IMR-90 (cell line): ENCODE results near the gene PLCZ1. TPM values are rescaled to one million over a fixed set of nuclear protein-coding genes. Genes with fewer than 3 reads are reported as not detected.

Source experiments
- ATAC-seq: fragments of 200-7000 bp; cut with Tn5 transposase; 2 replicates; pipeline ENCODE4 v1.9.1; 2020; ENCODE audit warnings: low read depth, mild to moderate bottlenecking, moderate library complexity
- BruUV-seq: library from RNA; stranded (reverse); fragments of 400-500 nt; replicated peaks from 2 replicates; lab custom pipeline; 2021; lab: Mats Ljungman, UMichigan
- CTCF ChIA-PET: fragments of 300-600 bp; formaldehyde crosslinking; extraction: SDS; loops from one replicate; lab custom pipeline; 2021; ENCODE audit warnings: antibody characterized with exemption; lab: Yijun Ruan, JAX
- POLR2A ChIA-PET: fragments of 300-600 bp; sonication (Branson Sonifier 250); formaldehyde crosslinking; loops from one replicate; lab custom pipeline; 2022; ENCODE audit warnings: antibody characterized with exemption; ENCODE audit not compliant: unreplicated experiment; lab: Charles Lee
- DNase-seq: peaks from one replicate; pipeline ENCODE4 v3.0.0; 2013
- H2AFZ ChIP-seq: replicated peaks from 2 replicates; pipeline ENCODE3; 2013; ENCODE audit warnings: low read length, mild to moderate bottlenecking; ENCODE audit not compliant: poor library complexity
- H2AK5ac ChIP-seq: 2 replicates; pipeline ENCODE4 v1.6.1; 2013; ENCODE audit warnings: low read depth, low read length, inconsistent platforms
- H2AK9ac ChIP-seq: replicated peaks from 2 replicates; pipeline ENCODE3; 2013; ENCODE audit warnings: mild to moderate bottlenecking, low read depth, low read length, moderate library complexity; ENCODE audit not compliant: poor library complexity
- H2BK120ac ChIP-seq: 2 replicates; pipeline ENCODE4 v1.6.1; 2013; ENCODE audit warnings: low read depth, low read length, inconsistent platforms
- H2BK15ac ChIP-seq: 3 replicates; pipeline ENCODE4 v1.6.1; 2013; ENCODE audit warnings: low read depth, low read length, inconsistent platforms
- H2BK20ac ChIP-seq: 2 replicates; pipeline ENCODE4 v1.6.1; 2013; ENCODE audit warnings: low read depth, mild to moderate bottlenecking, inconsistent platforms, low read length, moderate library complexity
- H2BK5ac ChIP-seq: 2 replicates; pipeline ENCODE4 v1.6.1; 2013; ENCODE audit warnings: mild to moderate bottlenecking, low read depth, low read length, inconsistent platforms; ENCODE audit not compliant: poor library complexity, severe bottlenecking
- H3K14ac ChIP-seq: replicated peaks from 2 replicates; pipeline ENCODE4 v1.6.1; 2013; ENCODE audit warnings: low read depth, low read length, inconsistent platforms
- H3K18ac ChIP-seq: 2 replicates; pipeline ENCODE4 v1.6.1; 2013; ENCODE audit warnings: low read depth, low read length, control low read depth
- H3K23ac ChIP-seq: 2 replicates; pipeline ENCODE4 v1.6.1; 2013; ENCODE audit warnings: low read depth, low read length, inconsistent platforms
- H3K27ac ChIP-seq: 2 replicates; pipeline ENCODE4 v1.5.1; 2013; ENCODE audit warnings: mild to moderate bottlenecking, control low read depth, low read length; ENCODE audit not compliant: insufficient read depth
- H3K27me3 ChIP-seq: 2 replicates; pipeline ENCODE4 v1.6.1; 2013; ENCODE audit warnings: low read length; ENCODE audit not compliant: control insufficient read depth, insufficient read depth
- H3K36me3 ChIP-seq: 2 replicates; pipeline ENCODE4 v1.6.1; 2013; ENCODE audit warnings: low read length, mixed read lengths; ENCODE audit not compliant: control insufficient read depth, insufficient read depth
- H3K4ac ChIP-seq: 2 replicates; pipeline ENCODE4 v1.6.1; 2013; ENCODE audit warnings: low read depth, low read length, inconsistent platforms
- H3K4me1 ChIP-seq: 2 replicates; pipeline ENCODE4 v1.6.1; 2013; ENCODE audit warnings: low read length, mixed read lengths; ENCODE audit not compliant: control insufficient read depth, insufficient read depth
- H3K4me2 ChIP-seq: 2 replicates; pipeline ENCODE4 v1.6.1; 2013; ENCODE audit warnings: low read depth, mild to moderate bottlenecking, control low read depth, low read length, moderate library complexity
- H3K4me3 ChIP-seq: 2 replicates; pipeline ENCODE4 v1.5.1; 2013; ENCODE audit warnings: low read depth, mild to moderate bottlenecking, control low read depth, low read length, moderate library complexity; ENCODE audit not compliant: insufficient read depth
- H3K56ac ChIP-seq: 2 replicates; pipeline ENCODE4 v1.6.1; 2013; ENCODE audit warnings: low read length, inconsistent platforms; ENCODE audit not compliant: insufficient read depth; ENCODE audit errors: extremely low read depth
- H3K79me1 ChIP-seq, 2 experiments: 2 replicates each; pipeline ENCODE4 v1.6.1; 2013; ENCODE audit warnings: low read length in 2 of 2, inconsistent platforms in 1 of 2, low read depth in 1 of 2
- H3K9ac ChIP-seq: 2 replicates; pipeline ENCODE4 v1.6.1; 2013; ENCODE audit warnings: low read depth, low read length, control low read depth
- H3K9me1 ChIP-seq: 2 replicates; pipeline ENCODE4 v1.6.1; 2013; ENCODE audit warnings: low read length, inconsistent platforms; ENCODE audit not compliant: insufficient read depth
- H3K9me3 ChIP-seq: 2 replicates; pipeline ENCODE4 v1.6.1; 2013; ENCODE audit warnings: low read length; ENCODE audit not compliant: control insufficient read depth, insufficient read depth
- H4K20me1 ChIP-seq: 2 replicates; pipeline ENCODE4 v1.6.1; 2013; ENCODE audit warnings: low read length, inconsistent platforms; ENCODE audit not compliant: insufficient read depth
- H4K5ac ChIP-seq: 2 replicates; pipeline ENCODE4 v1.6.1; 2013; ENCODE audit warnings: mild to moderate bottlenecking, low read depth, low read length, control low read depth
- H4K8ac ChIP-seq, 2 experiments: 2 replicates each; pipeline ENCODE4 v1.6.1; 2013; ENCODE audit warnings: low read depth in 2 of 2, low read length in 2 of 2, control low read depth in 1 of 2, inconsistent platforms in 1 of 2
- H4K91ac ChIP-seq: 2 replicates; pipeline ENCODE4 v1.6.1; 2013; ENCODE audit warnings: low read depth, low read length, inconsistent platforms; ENCODE audit not compliant: insufficient read depth
- BHLHE40 ChIP-seq: fragments of 150-350 bp; IDR thresholded peaks from 2 replicates; pipeline ENCODE4 v1.6.1; 2016; ENCODE audit warnings: mild to moderate bottlenecking, low read depth, low read length
- CEBPB ChIP-seq: IDR thresholded peaks from 2 replicates; pipeline ENCODE4 v1.6.1; 2012; ENCODE audit warnings: low read depth, low read length, improper control_type of control experiment
- CHD1 ChIP-seq: IDR thresholded peaks from 2 replicates; pipeline ENCODE4 v1.6.1; 2012; ENCODE audit warnings: low read depth, low read length, improper control_type of control experiment
- FOS ChIP-seq: fragments of 150-350 bp; IDR thresholded peaks from 2 replicates; pipeline ENCODE4 v1.6.1; 2016; ENCODE audit warnings: low read depth, low read length
- MAFK ChIP-seq: IDR thresholded peaks from 2 replicates; pipeline ENCODE4 v1.6.1; 2012; ENCODE audit warnings: low read depth, low read length, improper control_type of control experiment
- MAZ ChIP-seq: IDR thresholded peaks from 2 replicates; pipeline ENCODE4 v1.6.1; 2012; ENCODE audit warnings: low read depth, mild to moderate bottlenecking, low read length, improper control_type of control experiment, moderate library complexity, borderline replicate concordance
- MXI1 ChIP-seq: IDR thresholded peaks from 2 replicates; pipeline ENCODE4 v1.6.1; 2012; ENCODE audit warnings: low read depth, mild to moderate bottlenecking, low read length, moderate library complexity, borderline replicate concordance
- NFE2L2 ChIP-seq: fragments of 150-350 bp; IDR thresholded peaks from 2 replicates; pipeline ENCODE4 v1.6.1; 2016; ENCODE audit warnings: low read depth, mild to moderate bottlenecking, low read length
- POLR2A ChIP-seq: IDR thresholded peaks from 2 replicates; pipeline ENCODE4 v1.6.1; 2012; ENCODE audit warnings: mild to moderate bottlenecking, low read depth, low read length
- RAD21 ChIP-seq: IDR thresholded peaks from 2 replicates; pipeline ENCODE4 v1.6.1; 2012; ENCODE audit warnings: low read length, improper control_type of control experiment
- RCOR1 ChIP-seq: IDR thresholded peaks from 2 replicates; pipeline ENCODE4 v1.6.1; 2012; ENCODE audit warnings: mild to moderate bottlenecking, low read length, improper control_type of control experiment; ENCODE audit not compliant: insufficient replicate concordance
- RFX5 ChIP-seq: IDR thresholded peaks from 2 replicates; pipeline ENCODE4 v1.8.0; 2012; ENCODE audit warnings: low read depth, mild to moderate bottlenecking, low read length, moderate library complexity
- SMC3 ChIP-seq: fragments of 150-350 bp; IDR thresholded peaks from 2 replicates; pipeline ENCODE4 v1.6.1; 2016; ENCODE audit warnings: low read depth, mild to moderate bottlenecking, antibody characterized with exemption, low read length, moderate library complexity
- dilution Hi-C: fragments of 300-500 bp; cut with HindIII; formaldehyde crosslinking; loops from one replicate; pipeline ENCODE4 v1.14.3; 2018; ENCODE audit warnings: low sequenced_read_pairs; ENCODE audit not compliant: unreplicated experiment
- in situ Hi-C: fragments of 300-500 bp; cut with MboI; formaldehyde crosslinking; loops from 3 replicates; pipeline ENCODE4 v1.14.3; 2019; ENCODE audit warnings: low sequenced_read_pairs, inconsistent platforms, mixed read lengths
- intact Hi-C: fragments of 100-400 bp; cut with micrococcal nuclease; formaldehyde crosslinking; loops from 2 replicates; pipeline ENCODE4 v1.10.0; 2022
- polyA plus RNA-seq, 3 experiments: library from polyadenylated mRNA; depleted of rRNA; stranded (reverse); fragments of >200 nt; gene quantifications; 2 replicates each; pipeline ENCODE4 v1.2.3, GENCODE V29; 2012; ENCODE audit warnings: low replicate concordance in 1 of 3
- total RNA-seq: library from RNA; depleted of rRNA; stranded (reverse); fragments of >200 nt; gene quantifications from 2 replicates; pipeline ENCODE4 v1.2.3, GENCODE V29; 2012
- TF ChIP-seq, protein P1 (sequence below): conservative IDR thresholded peaks from 2 replicates; pipeline ENCODE4 v1.5.1; 2012; ENCODE audit warnings: mild to moderate bottlenecking, low read depth, low read length, improper control_type of control experiment
- TF ChIP-seq, protein P2 (sequence below): fragments of 150-350 bp; IDR thresholded peaks from 2 replicates; pipeline ENCODE4 v1.6.1; 2016; ENCODE audit warnings: low read depth, mild to moderate bottlenecking, low read length, moderate library complexity, borderline replicate concordance
- TF ChIP-seq, protein P3 (sequence below): fragments of 150-350 bp; IDR thresholded peaks from 2 replicates; pipeline ENCODE4 v1.6.1; 2017; ENCODE audit warnings: mild to moderate bottlenecking, antibody characterized with exemption, low read length, low read depth

PLCZ1 gene
- total and polyA plus RNA-seq, 2 of the 4 experiments (the other 2 are of a cell fraction): not detected

DNA sequence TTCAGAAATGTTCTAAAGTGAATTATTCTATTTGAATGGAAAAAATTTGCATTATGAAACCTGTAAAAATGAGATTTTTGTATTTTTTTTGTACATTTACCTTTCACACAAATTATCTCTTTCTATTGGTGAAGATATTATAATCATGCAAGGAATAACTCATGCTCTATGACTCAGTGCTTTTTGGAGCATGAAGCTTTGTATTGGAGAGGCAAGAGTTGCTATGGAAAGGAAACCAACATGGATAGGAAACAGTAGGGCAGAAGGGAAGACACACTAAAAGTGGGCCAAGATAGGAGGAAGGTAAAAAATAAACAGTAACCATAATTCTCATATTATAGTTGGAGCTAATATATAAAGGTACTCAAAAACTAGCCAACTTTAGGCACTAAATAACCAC is 79.0 kb downstream of the PLCZ1 start:
- H3K27ac ChIP-seq: no peak overlapping the region
- H3K56ac ChIP-seq: no peak overlapping the region
- no peak overlapping the region for H4K5ac ChIP-seq
- no peak overlapping the region for H2AFZ ChIP-seq
- in situ Hi-C loops: no loop called here
- peak; percentile 15 for DNase-seq
- no peak overlapping the region for H3K4ac ChIP-seq
- H3K9me3 ChIP-seq: no peaks in the 10 kb centered on the region; the same call in 1 of the 2 replicates
- no peaks in the 10 kb centered on the region for H3K36me3 ChIP-seq
- no peaks in the 10 kb centered on the region for H3K27me3 ChIP-seq
- no peak overlapping the region for H4K8ac ChIP-seq
- ChIA-PET POLR2A (interaction anchor here (0.5 kb wide), 1 partner anchor 593 kb away, joined by 4 read pairs; no protein-coding TSS in a partner anchor), CTCF (no interaction called here)
- no peaks in the 10 kb centered on the region for H3K4me1 ChIP-seq
- H3K79me1 ChIP-seq: no peaks in the 10 kb centered on the region
- no TSS peak for BruUV-seq
- H4K20me1 ChIP-seq: no peaks in the 10 kb centered on the region
- no peak overlapping the region for H2AK9ac ChIP-seq
- no peak overlapping the region for H3K9ac ChIP-seq
- dilution Hi-C loops: no loop called here
- H3K9me1 ChIP-seq: no peaks in the 10 kb centered on the region
- ATAC-seq: no peak
- H3K14ac ChIP-seq: no peak overlapping the region
- no peak overlapping the region for H2BK20ac ChIP-seq
- no peak overlapping the region for H3K18ac ChIP-seq
- intact Hi-C loops: no loop called here
- H3K4me2 ChIP-seq: no peak overlapping the region
- no peak overlapping the region for H2AK5ac ChIP-seq
- H2BK5ac ChIP-seq: no peak overlapping the region
- H2BK120ac ChIP-seq: no peak overlapping the region
- TF ChIP-seq, protein P1, sequence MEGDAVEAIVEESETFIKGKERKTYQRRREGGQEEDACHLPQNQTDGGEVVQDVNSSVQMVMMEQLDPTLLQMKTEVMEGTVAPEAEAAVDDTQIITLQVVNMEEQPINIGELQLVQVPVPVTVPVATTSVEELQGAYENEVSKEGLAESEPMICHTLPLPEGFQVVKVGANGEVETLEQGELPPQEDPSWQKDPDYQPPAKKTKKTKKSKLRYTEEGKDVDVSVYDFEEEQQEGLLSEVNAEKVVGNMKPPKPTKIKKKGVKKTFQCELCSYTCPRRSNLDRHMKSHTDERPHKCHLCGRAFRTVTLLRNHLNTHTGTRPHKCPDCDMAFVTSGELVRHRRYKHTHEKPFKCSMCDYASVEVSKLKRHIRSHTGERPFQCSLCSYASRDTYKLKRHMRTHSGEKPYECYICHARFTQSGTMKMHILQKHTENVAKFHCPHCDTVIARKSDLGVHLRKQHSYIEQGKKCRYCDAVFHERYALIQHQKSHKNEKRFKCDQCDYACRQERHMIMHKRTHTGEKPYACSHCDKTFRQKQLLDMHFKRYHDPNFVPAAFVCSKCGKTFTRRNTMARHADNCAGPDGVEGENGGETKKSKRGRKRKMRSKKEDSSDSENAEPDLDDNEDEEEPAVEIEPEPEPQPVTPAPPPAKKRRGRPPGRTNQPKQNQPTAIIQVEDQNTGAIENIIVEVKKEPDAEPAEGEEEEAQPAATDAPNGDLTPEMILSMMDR: no peak
- TF ChIP-seq MAFK: no peak
- no peak for TF ChIP-seq CEBPB
- TF ChIP-seq BHLHE40: no peak
- no peak for TF ChIP-seq MXI1
- TF ChIP-seq RCOR1: no peak
- TF ChIP-seq, protein P2, sequence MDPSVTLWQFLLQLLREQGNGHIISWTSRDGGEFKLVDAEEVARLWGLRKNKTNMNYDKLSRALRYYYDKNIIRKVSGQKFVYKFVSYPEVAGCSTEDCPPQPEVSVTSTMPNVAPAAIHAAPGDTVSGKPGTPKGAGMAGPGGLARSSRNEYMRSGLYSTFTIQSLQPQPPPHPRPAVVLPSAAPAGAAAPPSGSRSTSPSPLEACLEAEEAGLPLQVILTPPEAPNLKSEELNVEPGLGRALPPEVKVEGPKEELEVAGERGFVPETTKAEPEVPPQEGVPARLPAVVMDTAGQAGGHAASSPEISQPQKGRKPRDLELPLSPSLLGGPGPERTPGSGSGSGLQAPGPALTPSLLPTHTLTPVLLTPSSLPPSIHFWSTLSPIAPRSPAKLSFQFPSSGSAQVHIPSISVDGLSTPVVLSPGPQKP: no peak
- TF ChIP-seq FOS: no peak
- TF ChIP-seq POLR2A: no peak
- no peak for TF ChIP-seq RAD21
- no peak for TF ChIP-seq RFX5
- TF ChIP-seq, protein P3, sequence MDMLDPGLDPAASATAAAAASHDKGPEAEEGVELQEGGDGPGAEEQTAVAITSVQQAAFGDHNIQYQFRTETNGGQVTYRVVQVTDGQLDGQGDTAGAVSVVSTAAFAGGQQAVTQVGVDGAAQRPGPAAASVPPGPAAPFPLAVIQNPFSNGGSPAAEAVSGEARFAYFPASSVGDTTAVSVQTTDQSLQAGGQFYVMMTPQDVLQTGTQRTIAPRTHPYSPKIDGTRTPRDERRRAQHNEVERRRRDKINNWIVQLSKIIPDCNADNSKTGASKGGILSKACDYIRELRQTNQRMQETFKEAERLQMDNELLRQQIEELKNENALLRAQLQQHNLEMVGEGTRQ: no peak
- TF ChIP-seq CHD1: no peak
- no peak for TF ChIP-seq NFE2L2
- no peak for TF ChIP-seq SMC3
- TF ChIP-seq MAZ: no peak
- H3K4me3 ChIP-seq: no peak overlapping the region
- no peak overlapping the region for H4K91ac ChIP-seq
- H2BK15ac ChIP-seq: no peak overlapping the region
- H3K23ac ChIP-seq: no peak overlapping the region
